Endothelial cell of umbilical vein (primary cell): Measurements from ENCODE around the gene SLC2A1. TPM values are rescaled to one million over a fixed set of nuclear protein-coding genes. Genes with fewer than 3 reads are reported as not detected.

ENCODE experiments used
- BruUV-seq: library from RNA; stranded (reverse); fragments of 400-500 nt; replicated peaks from 2 replicates; lab custom pipeline; 2021; lab: Mats Ljungman, UMichigan
- CTCF ChIA-PET: fragments of 300-600, 350-600 bp; sonication (Branson Sonifier 250); formaldehyde crosslinking; loops from one replicate; lab custom pipeline; 2021; ENCODE audit warnings: antibody characterized with exemption, inconsistent platforms; lab: Charles Lee
- POLR2A ChIA-PET: fragments of 300-600, 350-600 bp; sonication (Branson Sonifier 250); formaldehyde crosslinking; loops from one replicate; lab custom pipeline; 2021; ENCODE audit warnings: antibody characterized with exemption, inconsistent platforms; lab: Charles Lee
- DNase-seq: peaks from one replicate; pipeline ENCODE4 v3.0.0-alpha.2; 2011; ENCODE audit warnings: low read depth, low spot score
- FAIRE-seq: peaks from 2 replicates; lab custom pipeline; 2011; peaks lifted over from hg19 to GRCh38; lab: Jason Lieb, UNC
- H2AFZ ChIP-seq: 2 replicates; pipeline ENCODE4 v1.6.0; 2012; ENCODE audit warnings: low read depth, low read length, control low read depth, inconsistent platforms
- H3K27ac ChIP-seq: 2 replicates; pipeline ENCODE4 v1.5.1; 2011; ENCODE audit warnings: low read depth, mild to moderate bottlenecking, control low read depth, low read length, moderate library complexity; ENCODE audit not compliant: insufficient read depth
- H3K27me3 ChIP-seq, 2 experiments: 2 replicates each; pipeline versions ENCODE4 v1.6.0 to v1.6.1; 2011; ENCODE audit warnings: low read length in 2 of 2, mixed read lengths in 1 of 2; ENCODE audit not compliant: control insufficient read depth in 2 of 2, insufficient read depth in 2 of 2
- H3K36me3 ChIP-seq, 2 experiments: 2 replicates in 1 of 2; 3 replicates in 1 of 2; pipeline ENCODE4 v1.5.1; 2011; ENCODE audit warnings: low read length in 2 of 2, mild to moderate bottlenecking in 1 of 2, moderate library complexity in 1 of 2; ENCODE audit not compliant: control insufficient read depth in 2 of 2, insufficient read depth in 2 of 2; ENCODE audit errors: extremely low read depth in 1 of 2
- H3K4me1 ChIP-seq: 3 replicates; pipeline ENCODE4 v1.5.1; 2011; ENCODE audit warnings: mild to moderate bottlenecking, low read length; ENCODE audit not compliant: control insufficient read depth, insufficient read depth; ENCODE audit errors: extremely low read depth
- H3K4me2 ChIP-seq: 2 replicates; pipeline ENCODE4 v1.6.1; 2011; ENCODE audit warnings: low read length, control low read depth, mixed read lengths; ENCODE audit not compliant: insufficient read depth
- H3K4me3 ChIP-seq, 3 experiments: fragments of 200-600 bp in 1 of 3; sonication (generic), shearing (Covaris generic) in 1 of 3; replicated peaks in 1 of 3; 2 replicates each; pipeline ENCODE4 v1.5.1; 2011 to 2016; ENCODE audit warnings: control low read depth in 3 of 3, low read length in 3 of 3, mild to moderate bottlenecking in 2 of 3, inconsistent platforms in 1 of 3, low read depth in 1 of 3, moderate library complexity in 1 of 3; ENCODE audit not compliant: insufficient read depth in 1 of 3
- H3K79me2 ChIP-seq: 2 replicates; pipeline ENCODE4 v1.6.0; 2012; ENCODE audit warnings: low read length, inconsistent platforms; ENCODE audit not compliant: control insufficient read depth, insufficient read depth
- H3K9ac ChIP-seq: replicated peaks from 2 replicates; pipeline ENCODE3; 2011; ENCODE audit warnings: low read length, control low read depth; ENCODE audit not compliant: insufficient read depth; ENCODE audit errors: extremely low read depth
- H3K9me1 ChIP-seq: replicated peaks from 3 replicates; pipeline ENCODE4 v1.6.0; 2011; ENCODE audit warnings: mild to moderate bottlenecking, low read length; ENCODE audit not compliant: control insufficient read depth, insufficient read depth; ENCODE audit errors: extremely low read depth
- H3K9me3 ChIP-seq: replicated peaks from 2 replicates; pipeline ENCODE4 v1.5.1; 2012; ENCODE audit warnings: low read length, inconsistent platforms; ENCODE audit not compliant: control insufficient read depth, insufficient read depth
- H4K20me1 ChIP-seq: replicated peaks from 2 replicates; pipeline ENCODE3; 2011; ENCODE audit warnings: mild to moderate bottlenecking, low read length; ENCODE audit not compliant: control insufficient read depth, insufficient read depth; ENCODE audit errors: extremely low read depth
- CTCF ChIP-seq, 2 donors: IDR thresholded peaks; 1 replicate in 1 of 2; 2 replicates in 1 of 2; pipeline ENCODE4 v1.5.1; 2011; ENCODE audit warnings: low read length in 2 of 2, mild to moderate bottlenecking in 2 of 2, moderate library complexity in 2 of 2, control low read depth in 1 of 2, inconsistent platforms in 1 of 2, low read depth in 1 of 2; ENCODE audit not compliant: insufficient read depth in 1 of 2; ENCODE audit errors: extremely low read depth in 1 of 2
- EZH2 ChIP-seq: IDR thresholded peaks from 2 replicates; pipeline ENCODE4 v1.6.1; 2012; ENCODE audit warnings: borderline replicate concordance, low read depth, mild to moderate bottlenecking, moderate library complexity, low read length, inconsistent platforms; ENCODE audit not compliant: severe bottlenecking
- FOS ChIP-seq: IDR thresholded peaks from 2 replicates; pipeline ENCODE4 v1.6.1; 2011; ENCODE audit warnings: mild to moderate bottlenecking, low read length, moderate library complexity, borderline replicate concordance; ENCODE audit not compliant: insufficient read depth
- GATA2 ChIP-seq: IDR thresholded peaks from 2 replicates; pipeline ENCODE4 v1.7.0; 2011; ENCODE audit warnings: low read depth, mild to moderate bottlenecking, moderate library complexity, mixed read lengths, low read length; ENCODE audit not compliant: insufficient read length, insufficient read depth
- JUN ChIP-seq: IDR thresholded peaks from 2 replicates; pipeline ENCODE4 v1.6.1; 2011; ENCODE audit warnings: borderline replicate concordance, low read depth; ENCODE audit not compliant: insufficient read length, insufficient read depth
- MAX ChIP-seq: IDR thresholded peaks from 2 replicates; pipeline ENCODE4 v1.6.1; 2011; ENCODE audit not compliant: insufficient read depth, insufficient read length
- MYC ChIP-seq: IDR thresholded peaks from one replicate; pipeline ENCODE4 v1.6.1; 2011; ENCODE audit warnings: mild to moderate bottlenecking, low read depth, low read length
- POLR2A ChIP-seq: IDR thresholded peaks from 2 replicates; pipeline ENCODE4 v1.6.1; 2012; ENCODE audit warnings: low read depth, mild to moderate bottlenecking, control low read depth, low read length
- POLR2AphosphoS5 ChIP-seq: IDR thresholded peaks from 2 replicates; pipeline ENCODE4 v1.6.1; 2012; ENCODE audit warnings: low read depth, mild to moderate bottlenecking, control low read depth, low read length, moderate library complexity; ENCODE audit not compliant: insufficient read depth
- dilution Hi-C: fragments of 300-500 bp; cut with MboI; formaldehyde crosslinking; loops from one replicate; pipeline ENCODE4 v1.15.0; 2019; ENCODE audit warnings: low sequenced_read_pairs; ENCODE audit not compliant: extremely low pct_ligation_motif_present
- intact Hi-C: fragments of 100-400 bp; cut with micrococcal nuclease; formaldehyde crosslinking; loops from one replicate; pipeline ENCODE4 v1.10.0; 2022
- polyA plus RNA-seq, 4 experiments: library from polyadenylated mRNA; depleted of rRNA in 3 of 4; stranded (reverse) in 3 of 4; unstranded in 1 of 4; fragments of >200 nt; gene quantifications; 2 replicates each; pipeline versions ENCODE4 v1.2.1 to v1.2.3, GENCODE V29; 2011 to 2012; ENCODE audit warnings: missing spikeins in 1 of 4
- total RNA-seq: library from RNA; stranded (reverse); gene quantifications from 2 replicates; pipeline ENCODE4 v1.2.3, GENCODE V29; 2021

SLC2A1 gene
- total and polyA plus RNA-seq, 2 donors (not counting 3 experiments of a cell fraction or from before 2014, with no cell fraction given) = 42.2 to 46.5 TPM

GRCh38 chr1:42947117-42947516, 11.6 kb downstream of the SLC2A1 start:
- Histone ChIP-seq H3K4me3 (no peak overlapping the region), H3K4me2 (no peak overlapping the region), H3K9me3 (no peaks in the 10 kb centered on the region), H3K4me1 (peaks cover 28% of the 10 kb centered on the region), H3K36me3 (no peaks in the 10 kb centered on the region), H3K27me3 (no peaks in the 10 kb centered on the region), H3K9me1 (no peaks in the 10 kb centered on the region), H2AFZ (no peak overlapping the region), H3K9ac (no peak overlapping the region), H3K79me2 (no peaks in the 10 kb centered on the region), H4K20me1 (no peaks in the 10 kb centered on the region), H3K27ac (no peak overlapping the region)
- POLR2A ChIA-PET = no interaction called here
- no peak for FAIRE-seq
- BruUV-seq = no TSS peak
- dilution Hi-C loops = no loop called here
- intact Hi-C loops = no loop called here
- CTCF ChIA-PET = interaction anchor here (0.7 to 1.0 kb wide), 3 partner anchors 24 to 1408 kb away, joined by 4 to 5 read pairs (median 4); no protein-coding TSS in a partner anchor
- TF ChIP-seq EZH2 (no peak), JUN (no peak), GATA2 (no peak), MYC (no peak), MAX (no peak), POLR2A (no peak), POLR2AphosphoS5 (no peak), FOS (no peak), CTCF (IDR thresholded peaks at IDR 0.05; ENCODE audit: extremely low read depth in 1 of 2, insufficient read depth in 1 of 2, low read depth in 1 of 2, low read length in 2 of 2) (no peak)
- no peak for DNase-seq
